NT2/D1 (cell line): Measurements from ENCODE around the gene CRY2.

Experiments used
- DNase-seq: peaks from one replicate; pipeline ENCODE4 v3.0.0-alpha.2; 2011; ENCODE audit warnings: low read depth, low spot score
- H3K27me3 ChIP-seq: 2 replicates; pipeline ENCODE4 v1.6.0; 2011; ENCODE audit warnings: mild to moderate bottlenecking; ENCODE audit not compliant: insufficient read length, insufficient read depth
- H3K36me3 ChIP-seq: 2 replicates; pipeline ENCODE4 v1.6.1; 2011; ENCODE audit warnings: mild to moderate bottlenecking, low read length, mixed read lengths; ENCODE audit not compliant: insufficient read depth, insufficient read length
- H3K4me1 ChIP-seq: 2 replicates; pipeline ENCODE4 v1.5.1; 2011; ENCODE audit not compliant: insufficient read depth, insufficient read length
- H3K4me3 ChIP-seq: 2 replicates; pipeline ENCODE4 v1.5.1; 2011; ENCODE audit warnings: low read depth; ENCODE audit not compliant: insufficient read length
- H3K9ac ChIP-seq: 2 replicates; pipeline ENCODE4 v1.6.0; 2011; ENCODE audit warnings: low read depth; ENCODE audit not compliant: insufficient read length
- H3K9me3 ChIP-seq: 2 replicates; pipeline ENCODE4 v1.5.1; 2011; ENCODE audit warnings: mild to moderate bottlenecking, low read length; ENCODE audit not compliant: insufficient read depth
- SUZ12 ChIP-seq: IDR thresholded peaks from 2 replicates; pipeline ENCODE4 v1.6.1; 2011; ENCODE audit not compliant: insufficient read length, insufficient read depth; ENCODE audit errors: extremely low read depth
- YY1 ChIP-seq: IDR thresholded peaks from 2 replicates; pipeline ENCODE4 v1.6.1; 2011; ENCODE audit not compliant: insufficient read length, insufficient read depth
- ZNF274 ChIP-seq: IDR thresholded peaks from 2 replicates; pipeline ENCODE4 v1.6.1; 2011; ENCODE audit warnings: mild to moderate bottlenecking, low read depth, low read length

Gene CRY2

DNA sequence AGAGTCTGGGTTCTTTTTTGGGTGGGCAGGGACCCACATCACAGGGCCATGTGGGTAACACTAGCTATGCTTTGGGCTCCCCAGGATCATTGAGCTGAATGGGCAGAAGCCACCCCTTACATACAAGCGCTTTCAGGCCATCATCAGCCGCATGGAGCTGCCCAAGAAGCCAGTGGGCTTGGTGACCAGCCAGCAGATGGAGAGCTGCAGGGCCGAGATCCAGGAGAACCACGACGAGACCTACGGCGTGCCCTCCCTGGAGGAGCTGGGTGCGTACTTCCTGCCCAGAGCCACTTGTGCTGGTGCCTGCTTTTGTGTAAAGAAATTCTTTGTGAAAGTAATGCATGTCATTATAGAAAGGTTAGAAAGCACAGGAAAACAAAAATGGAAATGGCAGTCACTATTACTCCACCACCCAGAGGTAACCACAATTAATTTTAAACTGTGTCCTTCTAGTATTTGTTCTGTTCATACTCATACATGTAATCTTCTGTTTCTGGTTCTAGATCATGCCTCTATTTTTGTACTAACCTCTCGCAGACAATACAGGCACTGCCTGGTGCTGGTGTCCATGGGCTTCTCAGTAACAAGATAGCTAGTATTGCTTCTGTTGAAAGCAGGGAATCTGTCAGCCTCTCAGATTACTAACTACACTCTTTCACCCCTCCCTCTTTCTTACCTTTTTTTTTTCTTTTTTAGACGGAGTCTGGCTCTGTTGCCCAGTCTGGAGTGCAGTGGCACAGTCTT is 13.7 kb downstream of the CRY2 start:
- H3K9me3 ChIP-seq: no peaks in the 10 kb centered on the region
- no peak overlapping the region for H3K9ac ChIP-seq
- H3K4me1 ChIP-seq: peaks cover 19% of the 10 kb centered on the region
- H3K4me3 ChIP-seq: no peak overlapping the region
- peaks cover 74% of the 10 kb centered on the region for H3K36me3 ChIP-seq
- DNase-seq: no peak
- TF ChIP-seq YY1: no peak
- no peak for TF ChIP-seq ZNF274
- TF ChIP-seq SUZ12: no peak
- no peaks in the 10 kb centered on the region for H3K27me3 ChIP-seq

- Histone ChIP-seq H3K4me3 (no peak overlapping the region), H3K36me3 (peaks cover 81% of the 10 kb centered on the region), H3K27me3 (no peaks in the 10 kb centered on the region), H3K4me1 (peaks cover 8% of the 10 kb centered on the region), H3K9me3 (no peaks in the 10 kb centered on the region), H3K9ac (no peak overlapping the region)
- TF ChIP-seq YY1 (no peak), SUZ12 (no peak), ZNF274 (no peak)
- DNase-seq: no peak
Observed at GRCh38 chr11:45864041-45864440, 16.8 kb downstream of the CRY2 start.

- peaks cover 87% of the 10 kb centered on the region for H3K36me3 ChIP-seq
Observed at GRCh38 chr11:45869551-45869950, 22.3 kb downstream of the CRY2 start.

GRCh38 chr11:45870706-45871105 is 23.4 kb downstream of the CRY2 start:
- Histone ChIP-seq H3K9me3 (no peaks in the 10 kb centered on the region), H3K4me3 (no peak overlapping the region), H3K27me3 (no peaks in the 10 kb centered on the region), H3K36me3 (peaks cover 88% of the 10 kb centered on the region), H3K9ac (no peak overlapping the region), H3K4me1 (peaks cover 6% of the 10 kb centered on the region)
- TF ChIP-seq ZNF274 (no peak), YY1 (no peak), SUZ12 (no peak)
- DNase-seq: no peak

More at GRCh38 chr11:45869551-45869950, 22.3 kb downstream of the CRY2 start:
- no peaks in the 10 kb centered on the region for H3K9me3 ChIP-seq
- no peak overlapping the region for H3K9ac ChIP-seq
- no peak for TF ChIP-seq ZNF274
- TF ChIP-seq SUZ12: no peak
- no peak for TF ChIP-seq YY1
- no peak for DNase-seq
- H3K4me3 ChIP-seq: no peak overlapping the region
- H3K27me3 ChIP-seq: no peaks in the 10 kb centered on the region
- H3K4me1 ChIP-seq: peaks cover 4% of the 10 kb centered on the region

GRCh38 chr11:45871638-45872037 is 24.4 kb downstream of the CRY2 start:
- DNase-seq: no peak
- TF ChIP-seq SUZ12: no peak
- no peak for TF ChIP-seq ZNF274
- TF ChIP-seq YY1: no peak
- H3K9ac ChIP-seq: no peak overlapping the region
- no peak overlapping the region for H3K4me3 ChIP-seq
- H3K4me1 ChIP-seq: peaks cover 9% of the 10 kb centered on the region
- no peaks in the 10 kb centered on the region for H3K27me3 ChIP-seq
- H3K36me3 ChIP-seq: peaks cover 86% of the 10 kb centered on the region
- H3K9me3 ChIP-seq: no peaks in the 10 kb centered on the region

- Histone ChIP-seq H3K27me3 (no peaks in the 10 kb centered on the region), H3K4me3 (no peak overlapping the region), H3K36me3 (peaks cover 88% of the 10 kb centered on the region), H3K9ac (no peak overlapping the region), H3K9me3 (no peaks in the 10 kb centered on the region), H3K4me1 (peaks cover 13% of the 10 kb centered on the region)
- peak; percentile 86 for DNase-seq
- TF ChIP-seq ZNF274: no peak
Observed at GRCh38 chr11:45872651-45873356, 25.5 kb downstream of the CRY2 start.

DNA sequence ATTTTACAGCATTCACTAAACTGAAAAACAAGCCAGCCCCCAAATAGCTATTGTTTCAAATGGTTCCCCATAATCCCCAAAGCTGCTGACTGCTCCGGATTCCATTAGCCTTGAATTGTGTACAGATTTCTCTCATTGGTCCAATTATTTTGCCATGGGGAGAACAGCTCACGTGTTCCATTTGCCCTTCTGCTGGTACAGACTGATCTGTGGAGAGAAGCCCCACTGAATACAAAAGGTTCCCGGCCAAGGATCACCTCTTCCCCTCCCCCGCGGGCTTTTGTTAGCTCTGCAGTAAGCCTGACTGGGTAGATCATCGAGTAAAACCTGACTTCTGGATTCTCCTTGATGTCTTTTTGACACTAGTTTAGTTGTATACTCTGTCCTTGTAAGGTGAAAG is 29.1 kb downstream of the CRY2 start:
- DNase-seq: no peak
- Histone ChIP-seq H3K27me3 (no peaks in the 10 kb centered on the region), H3K36me3 (peaks cover 68% of the 10 kb centered on the region), H3K9me3 (no peaks in the 10 kb centered on the region), H3K9ac (no peak overlapping the region), H3K4me3 (no peak overlapping the region), H3K4me1 (peaks cover 17% of the 10 kb centered on the region)
- TF ChIP-seq ZNF274 (no peak), SUZ12 (no peak), YY1 (no peak)
